ENCODE results near the gene DOCK2. TPM values are rescaled to one million over a fixed set of nuclear protein-coding genes. Genes with fewer than 3 reads are reported as not detected.

Gene DOCK2
- total RNA-seq, 1 donor from 2014 or later = 0.17 TPM

DNA sequence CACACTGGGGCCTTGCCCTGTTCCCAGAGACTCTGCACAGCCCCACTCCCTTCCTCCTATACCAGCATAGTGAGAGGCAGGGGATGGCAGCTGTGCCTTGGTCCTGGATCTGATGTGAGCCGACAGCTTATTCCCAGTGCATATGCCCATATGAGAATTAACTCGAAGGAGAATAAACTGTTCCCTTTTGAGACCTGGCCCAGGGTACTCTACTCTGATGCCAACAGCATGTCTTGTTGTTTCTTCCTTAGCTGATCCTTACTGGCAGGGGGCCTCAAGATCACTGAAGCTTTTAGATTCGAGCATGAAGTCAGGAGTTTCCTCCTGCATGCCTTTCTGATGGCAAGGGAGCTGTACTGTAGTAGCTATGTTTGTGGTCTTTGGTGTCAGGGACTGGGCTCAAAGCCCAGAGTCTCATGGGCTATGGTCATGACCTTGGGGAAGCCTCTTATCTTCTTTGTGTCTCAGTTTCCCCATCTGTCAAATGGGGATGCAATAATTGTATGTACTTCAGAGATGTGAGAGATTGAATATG, 57.1 kb downstream of the DOCK2 start:
- no peak for DNase-seq

DNA sequence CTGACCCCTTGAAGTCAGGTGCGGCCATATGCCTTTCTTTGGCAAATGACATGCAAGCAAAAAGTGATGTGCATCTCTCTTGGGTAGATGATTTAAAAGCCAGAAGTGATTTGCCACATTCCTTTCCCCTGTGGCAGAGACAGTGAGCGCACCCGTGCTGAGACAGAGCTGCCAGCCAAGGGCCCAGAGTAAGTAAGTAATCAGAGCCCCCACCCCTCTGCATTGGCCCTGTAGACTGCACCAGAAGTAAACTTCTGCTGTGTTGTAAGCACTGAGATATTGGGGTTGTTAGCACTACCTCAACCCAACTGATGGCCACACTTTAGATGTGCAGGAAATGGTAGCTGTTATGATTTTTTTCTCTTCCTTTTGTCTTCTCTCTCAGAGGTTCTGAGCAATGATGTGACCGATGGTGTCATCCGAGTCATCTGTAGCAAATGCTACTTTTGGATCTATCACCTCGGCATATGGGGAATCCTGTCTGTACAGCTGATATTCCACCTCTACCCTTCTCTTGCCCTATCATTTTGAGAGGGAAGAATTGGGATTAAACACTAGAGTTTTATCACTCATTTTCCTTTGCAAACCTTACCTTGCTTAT, 58.0 kb downstream of the DOCK2 start:
- DNase-seq = no peak

DNA sequence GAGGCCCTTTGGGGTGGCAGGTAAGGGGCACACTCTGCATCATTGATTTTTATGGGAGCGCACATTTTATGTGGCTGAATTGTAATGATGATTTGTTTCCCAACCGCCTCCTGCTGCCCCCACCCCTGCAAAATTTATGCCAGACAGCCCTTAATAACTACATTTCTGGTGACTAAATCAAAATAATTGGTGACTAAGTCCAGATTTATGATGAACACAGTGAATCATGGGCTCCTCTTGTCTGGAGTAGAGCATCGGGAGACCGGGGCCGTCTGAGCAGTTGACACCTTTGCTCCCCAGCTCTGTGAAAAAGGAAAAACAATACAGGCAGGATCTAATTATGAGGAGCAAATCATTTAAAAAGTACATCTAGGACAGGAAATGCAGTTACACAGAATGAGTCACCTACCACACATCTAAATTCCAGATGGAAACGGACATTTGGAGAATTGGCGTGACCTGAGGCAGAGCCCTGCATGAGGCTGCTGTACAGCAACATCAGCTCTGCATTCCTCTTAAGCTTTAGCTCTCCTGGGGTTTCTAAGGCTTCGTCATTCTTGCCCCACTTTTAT, 58.9 kb downstream of the DOCK2 start:
- peak; percentile 93 for DNase-seq

DNA sequence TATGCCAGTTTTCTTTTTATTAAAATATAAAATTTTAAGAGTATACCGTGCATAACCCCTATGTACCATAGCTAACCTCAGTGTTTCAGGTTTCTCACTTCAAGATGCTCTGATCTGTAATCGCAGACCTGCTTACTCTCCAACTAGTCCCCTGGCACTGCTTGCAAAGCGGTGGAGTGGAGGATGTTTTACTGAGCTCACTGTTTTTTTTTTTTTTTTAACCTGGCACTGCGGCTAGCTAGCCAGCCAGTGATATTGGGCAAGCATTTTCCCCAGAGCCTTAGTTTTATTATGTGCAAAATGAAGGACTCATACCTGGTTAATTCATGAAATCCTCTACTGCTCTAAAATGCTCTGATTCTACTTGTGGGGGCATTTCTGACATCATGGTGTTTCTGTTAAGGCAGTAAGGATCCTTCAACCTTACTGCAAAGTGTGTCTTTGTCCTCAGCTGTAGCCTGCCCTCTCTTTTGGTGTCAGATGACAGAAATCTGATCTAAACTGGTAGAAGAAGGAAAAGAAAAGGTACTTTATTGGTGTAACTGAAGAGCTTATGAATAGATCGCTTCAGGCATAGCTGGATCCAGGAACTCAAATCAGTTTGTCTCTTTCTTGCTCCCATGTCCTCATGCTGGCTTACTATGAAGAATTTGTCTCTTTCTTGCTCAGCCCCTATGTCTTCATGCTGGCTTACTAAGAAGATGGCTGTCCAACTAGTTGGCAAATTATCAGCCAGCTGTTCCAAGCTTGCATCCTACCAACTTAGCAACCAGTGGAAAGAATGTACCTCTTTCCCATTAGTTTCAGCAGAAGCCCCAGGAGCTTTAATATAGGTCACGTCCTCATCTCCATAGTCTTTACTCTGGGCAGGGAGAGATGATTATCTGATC, 59.8 kb downstream of the DOCK2 start:
- peak; percentile 29 for DNase-seq

DNA sequence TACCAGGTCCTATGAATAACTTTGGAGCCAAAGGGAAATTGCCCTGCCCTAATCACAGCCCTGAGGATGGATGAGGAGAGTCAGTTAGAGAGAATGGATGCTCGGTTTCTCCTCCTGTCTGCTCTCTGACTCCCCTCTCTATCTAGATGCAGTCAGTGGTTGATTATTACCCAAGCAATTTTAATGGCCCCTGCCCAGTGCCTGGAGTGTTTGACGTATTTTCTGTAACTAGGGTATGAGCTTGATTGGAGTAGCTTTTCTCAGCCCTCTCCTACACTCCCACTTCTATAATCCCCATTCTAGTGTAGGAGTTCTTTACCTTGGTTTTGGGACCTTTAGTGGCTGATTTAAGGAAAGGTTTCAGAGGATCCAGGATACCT, 60.4 kb downstream of the DOCK2 start:
- no peak for DNase-seq

DNA sequence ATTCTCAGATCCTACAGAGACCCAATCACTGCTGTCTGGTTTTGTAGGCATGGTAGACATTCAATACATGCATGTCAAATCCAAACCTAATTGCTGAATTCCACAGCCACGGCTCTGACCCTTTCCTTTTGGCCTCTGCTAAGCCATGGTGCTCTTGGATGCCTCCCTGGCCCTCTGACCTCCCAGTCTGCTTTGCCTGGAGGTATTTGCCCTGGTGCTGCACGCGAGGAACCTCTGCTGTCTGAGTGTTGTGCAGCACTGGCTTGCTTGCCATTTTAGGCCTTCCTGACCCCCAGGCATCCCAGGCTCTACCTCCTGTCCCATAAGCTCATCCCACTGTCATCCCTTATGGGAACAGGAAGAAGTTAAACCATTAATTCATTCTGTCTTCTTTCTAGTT, 60.9 kb downstream of the DOCK2 start:
- DNase-seq = no peak

DNA sequence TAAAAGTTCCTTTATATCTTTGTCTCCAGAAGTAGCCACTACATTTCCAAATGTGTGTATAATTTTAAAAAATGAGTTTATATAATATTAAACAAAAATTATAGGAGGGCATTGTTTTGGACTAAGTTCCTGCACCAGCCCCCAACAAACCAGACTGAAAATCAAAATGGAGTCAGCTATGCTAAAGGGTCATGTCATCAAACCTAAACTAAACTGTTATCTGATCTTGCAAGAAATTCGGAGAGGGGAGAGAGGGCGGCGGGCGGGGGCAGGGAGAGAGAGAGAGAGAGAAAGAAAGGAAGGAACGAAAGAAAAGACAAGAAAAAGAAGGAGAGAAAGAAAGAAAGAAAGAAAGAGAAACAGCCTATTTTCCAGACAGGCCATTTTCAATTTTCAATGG, 63.5 kb downstream of the DOCK2 start:
- DNase-seq = no peak

DNA sequence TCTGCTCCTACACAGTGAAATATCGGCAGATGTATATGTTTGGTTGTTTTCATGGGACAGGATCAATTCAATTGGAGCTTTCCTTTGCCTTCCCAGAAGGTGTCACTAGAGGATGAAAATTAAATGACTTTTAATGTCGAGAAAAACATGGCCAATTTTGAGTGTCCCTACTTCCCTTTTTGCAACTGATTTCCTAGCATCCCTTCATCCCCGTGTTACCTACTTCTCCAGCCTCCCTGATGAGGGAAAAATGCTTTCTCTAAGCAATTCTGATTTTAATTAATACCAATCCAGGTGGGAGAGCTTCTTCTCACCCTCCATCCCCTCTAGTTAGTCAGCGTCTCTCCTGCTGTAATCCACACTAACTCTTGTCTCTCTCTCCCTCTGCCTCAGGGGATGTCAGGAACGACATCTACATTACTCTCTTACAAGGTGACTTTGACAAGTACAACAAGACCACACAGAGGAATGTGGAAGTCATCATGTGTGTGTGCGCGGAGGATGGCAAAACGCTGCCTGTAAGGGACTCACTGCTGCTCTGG, 64.9 kb downstream of the DOCK2 start:
- peak; percentile 61 for DNase-seq

DNA sequence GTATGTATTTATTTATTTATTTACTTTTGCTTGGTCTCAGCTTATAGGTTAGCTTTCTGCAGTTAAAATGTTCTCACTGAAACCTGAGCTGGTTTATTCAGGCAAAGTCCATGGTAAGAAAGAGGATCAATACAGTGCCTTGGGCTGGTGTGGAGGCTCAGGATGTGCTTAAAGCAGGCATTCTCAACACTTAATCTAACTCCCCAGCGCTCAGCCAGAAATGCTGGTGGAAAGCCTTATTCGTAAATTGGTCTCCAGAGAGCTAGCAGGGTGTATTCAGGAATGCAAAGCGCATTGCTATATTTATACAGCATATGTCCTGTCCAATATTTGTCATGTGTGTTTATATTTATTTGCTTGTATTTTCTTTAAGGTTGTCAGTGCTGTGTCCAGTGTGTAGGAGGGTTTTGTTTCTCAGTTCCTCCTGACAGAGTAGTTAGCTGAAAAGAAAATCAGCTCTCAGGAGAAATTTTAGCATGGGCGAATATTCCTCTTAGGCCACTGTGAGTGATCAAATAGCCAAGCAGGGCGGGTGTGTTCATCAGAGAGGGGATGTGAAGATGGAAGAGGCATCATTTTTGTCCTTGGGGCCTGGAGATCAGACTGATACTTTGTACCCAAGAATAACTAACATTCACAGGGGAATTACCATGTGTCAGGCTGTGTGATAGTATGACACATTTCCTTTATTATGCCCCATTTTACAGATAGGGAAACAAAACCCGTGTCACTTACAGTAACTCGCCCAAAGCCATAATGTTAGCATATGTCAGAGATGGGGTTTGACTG, 65.8 kb downstream of the DOCK2 start:
- no peak for DNase-seq

DNA sequence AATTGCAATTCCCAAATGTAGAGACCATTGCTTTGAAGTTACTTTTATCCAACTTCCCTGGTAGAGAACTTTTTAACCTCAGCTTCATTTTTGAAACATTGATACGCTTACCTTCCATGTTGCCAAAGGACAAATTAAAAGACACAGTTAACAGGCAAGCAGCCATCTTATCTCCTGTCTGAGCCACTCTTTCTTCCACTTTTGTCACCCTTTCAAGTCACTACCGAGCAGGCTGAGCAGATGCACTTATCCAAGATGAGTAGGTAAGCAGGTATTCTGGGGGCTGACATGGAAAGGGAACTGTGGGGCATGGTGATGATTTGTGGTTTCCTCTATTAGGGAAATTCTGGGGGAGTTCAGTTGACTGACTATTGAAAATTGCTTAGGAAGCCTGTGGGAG, 66.7 kb downstream of the DOCK2 start:
- no peak for DNase-seq

DNA sequence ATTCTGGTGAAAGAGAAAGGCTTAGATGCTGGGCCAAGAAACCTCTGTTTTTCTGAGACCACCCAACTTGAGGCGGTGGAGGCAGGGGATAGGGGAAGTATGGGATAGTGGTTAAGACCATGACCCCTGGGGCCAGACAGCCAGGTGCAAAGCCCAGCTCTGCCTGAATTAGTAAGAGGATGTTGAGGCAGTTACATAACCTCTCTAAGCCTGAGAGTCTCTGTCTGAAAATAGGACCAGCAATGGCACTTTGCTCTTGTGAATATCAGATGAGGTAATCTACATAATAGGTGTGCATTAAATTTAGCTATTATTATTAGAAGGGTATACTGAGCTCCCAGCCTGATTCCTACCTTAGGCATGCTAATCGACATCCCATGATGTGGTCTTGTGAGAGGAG, 68.2 kb downstream of the DOCK2 start:
- no peak for DNase-seq

DNA sequence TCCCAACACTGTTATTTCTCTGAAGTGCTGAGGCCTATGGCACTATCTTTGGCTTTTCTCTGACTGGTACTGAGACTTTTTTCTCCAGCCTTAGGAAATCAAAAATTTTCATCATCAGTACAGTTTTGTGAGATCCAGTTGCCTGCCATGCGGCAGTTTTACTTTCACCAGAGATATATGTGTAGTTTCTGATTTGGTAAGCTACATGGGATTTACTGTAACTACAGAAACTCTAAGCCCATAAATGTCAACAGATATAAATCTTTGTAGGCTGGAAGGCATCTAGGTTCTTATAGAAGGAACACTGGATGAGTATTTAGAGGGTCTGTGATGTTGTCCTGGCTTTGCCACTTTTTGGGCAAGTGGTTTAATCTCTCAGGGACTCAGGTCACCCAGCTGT, 69.0 kb downstream of the DOCK2 start:
- no peak for DNase-seq

DNA sequence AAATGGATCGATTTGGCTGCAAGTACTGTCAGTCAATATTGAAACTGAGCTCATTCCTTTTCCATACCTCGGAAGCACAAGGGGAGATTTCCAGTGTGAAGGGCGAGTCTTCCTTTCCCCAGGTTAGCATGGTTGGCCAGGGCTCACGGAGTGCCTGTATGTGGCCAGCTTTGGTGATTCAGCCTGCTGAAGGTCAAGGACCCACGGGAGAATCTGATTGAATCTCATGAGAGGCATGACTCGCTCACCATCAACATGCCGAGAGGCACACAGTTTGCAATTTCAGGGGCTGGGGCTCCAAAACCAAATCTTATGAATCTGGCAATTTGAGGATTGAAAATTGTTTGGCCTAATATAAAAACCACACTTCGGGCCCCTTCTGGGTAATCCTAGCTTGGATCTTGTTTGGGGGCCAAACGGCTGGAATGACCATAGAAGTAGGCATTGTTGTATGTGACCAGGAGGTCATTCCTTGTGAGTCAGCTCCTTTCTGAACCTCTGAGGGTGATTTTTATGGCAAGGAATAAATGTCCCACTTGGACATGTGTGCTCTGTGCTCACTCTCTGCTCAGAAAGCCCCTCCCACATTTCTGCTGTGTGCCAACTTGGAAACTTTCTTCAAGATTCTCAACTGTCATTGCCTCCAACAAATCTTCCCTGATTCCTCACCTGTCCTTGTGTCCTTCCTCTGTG, 69.8 kb downstream of the DOCK2 start:
- peak; percentile 56 for DNase-seq

DNA sequence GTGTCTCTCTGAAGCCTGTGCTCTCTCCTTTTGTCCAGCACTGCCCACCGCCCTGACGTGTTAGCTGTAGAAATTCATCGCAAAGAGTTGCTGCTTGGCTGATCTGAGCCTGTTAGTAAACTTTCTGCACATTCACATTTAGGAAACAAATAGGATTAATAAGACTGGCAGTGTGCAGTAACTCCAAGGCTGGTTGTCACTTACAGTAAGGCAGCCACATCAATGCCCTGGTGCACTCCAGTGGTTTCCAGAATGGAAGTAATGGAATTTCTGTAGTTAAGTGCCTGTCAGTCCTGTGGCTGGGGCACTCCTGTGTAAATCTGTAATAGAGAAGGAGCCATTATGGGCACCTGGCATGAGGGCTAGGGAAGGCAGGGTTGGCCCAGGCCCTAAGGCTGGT, 70.6 kb downstream of the DOCK2 start:
- DNase-seq = no peak

DNA sequence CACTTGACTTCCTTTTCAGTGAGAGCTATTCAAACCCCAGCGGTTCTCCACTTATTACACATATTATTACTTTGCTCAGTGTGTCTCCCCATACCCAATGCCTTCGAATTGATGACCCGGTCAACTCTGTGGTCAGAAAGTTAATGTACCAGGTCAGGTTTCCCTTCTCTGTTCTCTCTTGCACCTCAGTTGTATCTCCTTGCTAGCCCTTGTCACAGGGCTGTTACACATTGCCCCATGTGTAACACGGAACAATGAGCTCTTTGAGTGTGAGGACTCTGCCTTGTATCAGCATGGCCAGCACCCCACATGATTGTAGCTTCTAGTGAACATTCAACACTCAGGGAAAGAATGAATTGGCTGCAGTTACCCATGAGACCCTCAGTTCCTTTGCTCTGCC, 73.6 kb downstream of the DOCK2 start:
- DNase-seq = no peak

DNA sequence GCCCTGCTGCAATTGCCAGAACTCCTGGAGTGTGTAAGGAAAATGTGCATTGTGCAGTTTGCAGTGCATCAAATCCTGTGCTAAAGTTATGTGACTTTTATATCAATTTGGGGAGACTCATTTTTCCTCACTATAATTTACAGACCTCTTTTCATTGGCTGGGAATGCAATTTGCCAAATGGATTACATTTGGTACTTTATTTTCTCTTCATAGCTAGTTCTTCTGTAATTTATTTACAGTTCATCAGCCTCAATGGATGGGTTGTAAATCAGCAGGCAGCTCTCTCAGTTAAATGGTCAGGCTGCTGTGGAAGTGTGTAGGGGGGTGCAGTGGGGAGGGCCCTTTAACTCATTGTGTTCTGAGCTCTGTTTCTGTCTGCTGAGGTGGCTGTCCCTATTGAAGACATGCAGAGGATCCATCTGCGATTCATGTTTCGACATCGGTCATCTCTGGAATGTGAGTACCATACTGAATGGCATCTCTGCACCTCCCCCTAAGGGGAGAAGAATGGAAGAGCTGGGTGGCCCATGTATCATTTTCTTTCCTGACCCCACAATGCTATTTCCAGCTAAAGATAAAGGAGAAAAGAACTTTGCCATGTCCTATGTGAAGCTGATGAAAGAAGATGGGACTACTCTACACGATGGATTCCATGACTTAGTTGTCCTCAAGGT, 74.6 kb downstream of the DOCK2 start:
- DNase-seq = no peak

DNA sequence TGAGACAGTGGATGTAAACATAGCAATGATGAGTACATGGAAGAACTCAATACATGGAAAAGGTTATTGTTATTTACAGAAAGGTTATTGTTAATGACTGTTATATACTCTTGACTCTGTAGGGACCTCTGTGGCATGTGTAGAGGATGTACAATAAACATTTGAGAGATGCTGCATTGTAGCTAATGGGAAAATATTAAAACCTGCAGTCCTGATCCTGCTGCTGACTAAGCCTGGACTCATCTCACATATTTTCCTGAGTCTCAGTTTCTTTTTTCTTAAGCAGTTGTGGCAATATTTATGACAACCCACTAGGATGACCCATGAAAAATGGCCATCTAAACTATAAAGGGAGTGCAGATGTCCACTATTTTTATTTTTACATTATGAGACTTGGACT, 75.4 kb downstream of the DOCK2 start:
- no peak for DNase-seq

DNA sequence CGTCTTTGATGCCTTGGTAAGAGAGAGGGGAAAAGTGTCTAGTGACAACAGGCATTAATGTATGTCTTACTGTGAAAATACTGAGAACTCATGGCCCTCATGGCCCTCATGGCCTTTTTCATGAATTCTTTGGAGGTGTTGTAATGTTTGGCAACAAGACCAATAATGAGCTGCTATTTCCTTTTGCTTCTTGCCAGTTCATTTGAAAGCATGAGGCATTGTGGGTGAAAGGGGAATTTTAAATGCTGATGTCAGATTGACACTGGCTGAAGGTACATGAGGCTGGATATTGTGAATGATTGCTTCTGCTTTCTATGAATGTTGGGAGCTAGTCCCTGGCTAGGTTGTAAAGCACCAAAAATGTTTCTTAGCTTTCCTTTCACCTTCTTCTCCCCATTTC, 79.2 kb downstream of the DOCK2 start:
- DNase-seq = peak; percentile 90

DNA sequence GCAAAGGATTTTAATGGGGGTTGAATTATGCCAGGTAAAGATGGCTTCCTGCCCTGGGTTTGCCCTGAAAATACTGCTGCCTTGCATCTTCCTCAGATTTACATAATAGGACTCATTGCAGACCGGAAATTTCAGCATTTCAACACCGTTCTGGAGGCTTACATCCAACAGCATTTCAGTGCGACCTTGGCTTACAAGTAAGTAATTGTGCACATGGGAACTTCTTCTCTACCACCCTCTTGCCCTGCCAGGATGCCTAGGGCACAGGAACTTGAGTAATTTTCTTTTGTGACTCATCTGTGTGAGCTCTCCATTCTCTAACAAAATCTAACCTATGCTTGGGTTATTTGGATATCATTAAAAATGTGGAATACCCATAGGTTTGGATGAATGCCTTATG, 80.2 kb downstream of the DOCK2 start:
- DNase-seq = peak; percentile 79

DNA sequence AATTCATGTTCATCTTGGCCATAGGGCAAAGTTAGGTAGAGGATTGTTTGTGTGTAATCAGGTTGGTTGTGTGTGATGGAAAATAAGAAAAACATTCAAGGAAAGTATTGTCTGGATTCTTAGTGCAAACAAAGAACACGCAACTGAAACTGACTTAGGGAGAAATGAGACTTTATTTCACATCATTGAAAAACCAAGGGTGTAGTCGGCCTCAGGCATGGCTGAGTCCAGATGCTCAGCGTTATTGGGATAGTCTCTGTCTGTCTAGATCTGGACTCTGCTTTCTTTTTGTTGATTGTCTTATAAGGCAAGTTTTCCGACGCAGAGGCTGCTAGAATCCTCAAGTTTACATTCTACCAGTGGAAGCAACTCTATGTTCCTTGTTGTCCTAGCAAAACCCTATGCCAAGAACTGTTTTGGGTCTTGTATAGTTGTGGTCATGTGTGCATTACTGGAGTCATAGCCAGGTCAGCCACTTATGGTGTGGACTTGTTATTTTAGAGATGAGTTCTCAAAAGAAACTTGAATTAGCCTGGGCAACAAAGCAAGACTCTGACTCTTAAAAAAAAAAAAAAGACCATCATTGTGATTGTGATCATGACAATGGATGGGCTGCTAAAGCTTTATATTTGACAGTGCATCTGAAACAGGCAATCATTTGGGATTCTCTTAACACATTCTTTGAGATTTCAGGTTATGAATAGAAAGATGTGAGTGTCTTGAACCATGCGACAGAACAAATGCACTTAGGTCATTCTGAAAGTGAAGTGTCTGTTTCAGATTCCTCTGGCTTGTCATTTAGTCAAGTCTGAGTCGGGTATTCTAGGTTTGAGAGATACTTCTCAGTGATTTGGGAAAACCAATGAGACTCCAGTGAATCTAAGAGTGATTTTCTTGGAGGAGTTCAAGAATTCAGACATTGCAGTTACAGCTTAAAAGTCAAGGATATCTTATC, 82.6 kb downstream of the DOCK2 start:
- DNase-seq = no peak

Data from dermis blood vessel endothelial cell (primary cell).